HEK293 (cell line): ENCODE data around the gene SNAP47.

ENCODE experiments used
- CTCF ChIA-PET: fragments of 350-600 bp; formaldehyde crosslinking; extraction: SDS; loops from one replicate; lab custom pipeline; 2021; ENCODE audit warnings: antibody characterized with exemption; lab: Yijun Ruan, JAX
- POLR2A ChIA-PET: fragments of 300-600 bp; formaldehyde crosslinking; extraction: SDS; loops from one replicate; lab custom pipeline; 2020; ENCODE audit warnings: antibody characterized with exemption, inconsistent platforms; lab: Yijun Ruan, JAX
- H3K27ac ChIP-seq: fragments of 200-500 bp; sonication (Bioruptor generic); 2 replicates; pipeline ENCODE4 v1.5.1; 2014; ENCODE audit warnings: low read depth, low read length, control low read depth, inconsistent platforms; ENCODE audit errors: extremely low read depth
- H3K36me3 ChIP-seq, 2 experiments: fragments of 200-500 bp in 1 of 2; sonication (Bioruptor generic) in 1 of 2; 1 replicate in 1 of 2; 2 replicates in 1 of 2; pipeline ENCODE4 v1.5.1; 2014 to 2017; ENCODE audit warnings: inconsistent platforms in 2 of 2, low read length in 2 of 2; ENCODE audit not compliant: control insufficient read depth in 2 of 2, insufficient read depth in 1 of 2
- H3K4me1 ChIP-seq: fragments of 200-500 bp; sonication (Bioruptor generic); 2 replicates; pipeline ENCODE4 v1.5.1; 2014; ENCODE audit warnings: mild to moderate bottlenecking, low read length, inconsistent platforms; ENCODE audit not compliant: control insufficient read depth, insufficient read depth
- H3K4me3 ChIP-seq: 2 replicates; pipeline ENCODE4 v1.5.1; 2011; ENCODE audit warnings: low read depth, mild to moderate bottlenecking, control low read depth, low read length, moderate library complexity
- H3K9me3 ChIP-seq: fragments of 200-500 bp; sonication (Bioruptor generic); 2 replicates; pipeline ENCODE4 v1.5.1; 2014; ENCODE audit warnings: low read depth, low read length, inconsistent platforms; ENCODE audit not compliant: control insufficient read depth, insufficient read depth
- BCL11A ChIP-seq: fragments of 450-650 bp; formaldehyde crosslinking; IDR thresholded peaks from 2 replicates; pipeline ENCODE4 v1.5.1; 2016; ENCODE audit warnings: low read depth, missing biosample characterization, missing genetic modification characterization
- INSM2 ChIP-seq: fragments of 450-650 bp; formaldehyde crosslinking; IDR thresholded peaks from 2 replicates; pipeline ENCODE4 v1.5.1; 2016; ENCODE audit warnings: missing biosample characterization, missing genetic modification characterization
- KLF7 ChIP-seq: fragments of 450-650 bp; formaldehyde crosslinking; IDR thresholded peaks from 2 replicates; pipeline ENCODE4 v1.5.1; 2016; ENCODE audit warnings: missing biosample characterization, missing genetic modification characterization, borderline replicate concordance
- PRDM2 ChIP-seq: fragments of 450-650 bp; formaldehyde crosslinking; IDR thresholded peaks from 2 replicates; pipeline ENCODE4 v1.5.1; 2016; ENCODE audit warnings: missing biosample characterization, missing genetic modification characterization, borderline replicate concordance
- YY1 ChIP-seq: fragments of 450-650 bp; formaldehyde crosslinking; IDR thresholded peaks from 2 replicates; pipeline ENCODE4 v1.5.1; 2018; ENCODE audit warnings: missing biosample characterization, missing genetic modification characterization
- ZIC2 ChIP-seq: fragments of 450-650 bp; formaldehyde crosslinking; IDR thresholded peaks from 2 replicates; pipeline ENCODE4 v1.5.1; 2016; ENCODE audit warnings: missing biosample characterization, missing genetic modification characterization
- ZNF426 ChIP-seq: fragments of 450-650 bp; formaldehyde crosslinking; IDR thresholded peaks from 2 replicates; pipeline ENCODE4 v1.5.1; 2017; ENCODE audit warnings: missing biosample characterization, missing genetic modification characterization, mild to moderate bottlenecking, inconsistent platforms, moderate library complexity
- ZNF514 ChIP-seq: fragments of 450-650 bp; formaldehyde crosslinking; IDR thresholded peaks from 2 replicates; pipeline ENCODE4 v1.5.1; 2016; ENCODE audit warnings: missing biosample characterization, missing genetic modification characterization
- ZNF560 ChIP-seq: fragments of 450-650 bp; formaldehyde crosslinking; IDR thresholded peaks from 2 replicates; pipeline ENCODE4 v1.5.1; 2017; ENCODE audit warnings: missing biosample characterization, missing genetic modification characterization, borderline replicate concordance
- TF ChIP-seq, protein P1 (sequence below): fragments of 450-650 bp; formaldehyde crosslinking; IDR thresholded peaks from 2 replicates; pipeline ENCODE4 v1.5.1; 2016; ENCODE audit warnings: missing biosample characterization, missing genetic modification characterization
- TF ChIP-seq, protein P2 (sequence below): fragments of 450-650 bp; formaldehyde crosslinking; IDR thresholded peaks from 2 replicates; pipeline ENCODE4 v1.5.1; 2016; ENCODE audit warnings: missing biosample characterization, missing genetic modification characterization
- TF ChIP-seq, protein P3 (sequence below): fragments of 450-650 bp; formaldehyde crosslinking; conservative IDR thresholded peaks from 2 replicates; pipeline ENCODE4 v1.5.1; 2016; ENCODE audit warnings: low read depth, missing biosample characterization, missing genetic modification characterization

Gene SNAP47

DNA sequence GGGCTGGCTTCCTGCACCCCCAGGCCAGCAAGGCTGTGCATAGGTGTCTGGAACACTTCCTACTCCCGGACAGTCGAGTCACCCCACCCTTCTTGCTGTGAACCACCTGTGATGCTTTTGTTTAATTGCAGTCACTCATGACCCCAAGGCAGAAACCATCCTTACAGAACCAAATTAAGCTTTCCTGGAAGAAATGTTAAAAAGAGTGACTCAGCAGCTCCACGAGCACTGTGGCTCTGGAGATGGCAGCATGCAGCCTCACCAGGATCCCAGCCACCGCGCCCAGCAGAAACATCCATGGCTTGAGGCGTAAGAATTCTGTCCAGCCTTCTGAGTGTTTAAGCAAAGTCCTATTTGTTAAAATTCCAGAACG lies 28.8 kb downstream of the SNAP47 start:
- H3K4me1 ChIP-seq = peaks cover 5% of the 10 kb centered on the region
- H3K27ac ChIP-seq = no peak overlapping the region
- POLR2A ChIA-PET = no interaction called here
- H3K36me3 ChIP-seq = peaks cover 31 to 94% of the 10 kb centered on the region in 2 experiments
- H3K9me3 ChIP-seq = no peaks in the 10 kb centered on the region
- no peak overlapping the region for H3K4me3 ChIP-seq
- TF ChIP-seq BCL11A (tag by site-specific recombination) = no peak
- TF ChIP-seq, protein P1, sequence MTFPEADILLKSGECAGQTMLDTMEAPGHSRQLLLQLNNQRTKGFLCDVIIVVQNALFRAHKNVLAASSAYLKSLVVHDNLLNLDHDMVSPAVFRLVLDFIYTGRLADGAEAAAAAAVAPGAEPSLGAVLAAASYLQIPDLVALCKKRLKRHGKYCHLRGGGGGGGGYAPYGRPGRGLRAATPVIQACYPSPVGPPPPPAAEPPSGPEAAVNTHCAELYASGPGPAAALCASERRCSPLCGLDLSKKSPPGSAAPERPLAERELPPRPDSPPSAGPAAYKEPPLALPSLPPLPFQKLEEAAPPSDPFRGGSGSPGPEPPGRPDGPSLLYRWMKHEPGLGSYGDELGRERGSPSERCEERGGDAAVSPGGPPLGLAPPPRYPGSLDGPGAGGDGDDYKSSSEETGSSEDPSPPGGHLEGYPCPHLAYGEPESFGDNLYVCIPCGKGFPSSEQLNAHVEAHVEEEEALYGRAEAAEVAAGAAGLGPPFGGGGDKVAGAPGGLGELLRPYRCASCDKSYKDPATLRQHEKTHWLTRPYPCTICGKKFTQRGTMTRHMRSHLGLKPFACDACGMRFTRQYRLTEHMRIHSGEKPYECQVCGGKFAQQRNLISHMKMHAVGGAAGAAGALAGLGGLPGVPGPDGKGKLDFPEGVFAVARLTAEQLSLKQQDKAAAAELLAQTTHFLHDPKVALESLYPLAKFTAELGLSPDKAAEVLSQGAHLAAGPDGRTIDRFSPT = no peak
- TF ChIP-seq INSM2 (tag by site-specific recombination) = no peak
- peak; percentile 69 for TF ChIP-seq ZIC2
- no peak for TF ChIP-seq YY1
- TF ChIP-seq, protein P2, sequence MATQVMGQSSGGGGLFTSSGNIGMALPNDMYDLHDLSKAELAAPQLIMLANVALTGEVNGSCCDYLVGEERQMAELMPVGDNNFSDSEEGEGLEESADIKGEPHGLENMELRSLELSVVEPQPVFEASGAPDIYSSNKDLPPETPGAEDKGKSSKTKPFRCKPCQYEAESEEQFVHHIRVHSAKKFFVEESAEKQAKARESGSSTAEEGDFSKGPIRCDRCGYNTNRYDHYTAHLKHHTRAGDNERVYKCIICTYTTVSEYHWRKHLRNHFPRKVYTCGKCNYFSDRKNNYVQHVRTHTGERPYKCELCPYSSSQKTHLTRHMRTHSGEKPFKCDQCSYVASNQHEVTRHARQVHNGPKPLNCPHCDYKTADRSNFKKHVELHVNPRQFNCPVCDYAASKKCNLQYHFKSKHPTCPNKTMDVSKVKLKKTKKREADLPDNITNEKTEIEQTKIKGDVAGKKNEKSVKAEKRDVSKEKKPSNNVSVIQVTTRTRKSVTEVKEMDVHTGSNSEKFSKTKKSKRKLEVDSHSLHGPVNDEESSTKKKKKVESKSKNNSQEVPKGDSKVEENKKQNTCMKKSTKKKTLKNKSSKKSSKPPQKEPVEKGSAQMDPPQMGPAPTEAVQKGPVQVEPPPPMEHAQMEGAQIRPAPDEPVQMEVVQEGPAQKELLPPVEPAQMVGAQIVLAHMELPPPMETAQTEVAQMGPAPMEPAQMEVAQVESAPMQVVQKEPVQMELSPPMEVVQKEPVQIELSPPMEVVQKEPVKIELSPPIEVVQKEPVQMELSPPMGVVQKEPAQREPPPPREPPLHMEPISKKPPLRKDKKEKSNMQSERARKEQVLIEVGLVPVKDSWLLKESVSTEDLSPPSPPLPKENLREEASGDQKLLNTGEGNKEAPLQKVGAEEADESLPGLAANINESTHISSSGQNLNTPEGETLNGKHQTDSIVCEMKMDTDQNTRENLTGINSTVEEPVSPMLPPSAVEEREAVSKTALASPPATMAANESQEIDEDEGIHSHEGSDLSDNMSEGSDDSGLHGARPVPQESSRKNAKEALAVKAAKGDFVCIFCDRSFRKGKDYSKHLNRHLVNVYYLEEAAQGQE (tag by site-specific recombination) = peak; percentile 46; the same call in 1 of the 2 replicates
- CTCF ChIA-PET = interaction anchor here (0.6 to 3.9 kb wide), 7 partner anchors 9 to 1536 kb away, joined by 3 to 42 read pairs (median 5); partner anchors contain the start of gene WNT9A

DNA sequence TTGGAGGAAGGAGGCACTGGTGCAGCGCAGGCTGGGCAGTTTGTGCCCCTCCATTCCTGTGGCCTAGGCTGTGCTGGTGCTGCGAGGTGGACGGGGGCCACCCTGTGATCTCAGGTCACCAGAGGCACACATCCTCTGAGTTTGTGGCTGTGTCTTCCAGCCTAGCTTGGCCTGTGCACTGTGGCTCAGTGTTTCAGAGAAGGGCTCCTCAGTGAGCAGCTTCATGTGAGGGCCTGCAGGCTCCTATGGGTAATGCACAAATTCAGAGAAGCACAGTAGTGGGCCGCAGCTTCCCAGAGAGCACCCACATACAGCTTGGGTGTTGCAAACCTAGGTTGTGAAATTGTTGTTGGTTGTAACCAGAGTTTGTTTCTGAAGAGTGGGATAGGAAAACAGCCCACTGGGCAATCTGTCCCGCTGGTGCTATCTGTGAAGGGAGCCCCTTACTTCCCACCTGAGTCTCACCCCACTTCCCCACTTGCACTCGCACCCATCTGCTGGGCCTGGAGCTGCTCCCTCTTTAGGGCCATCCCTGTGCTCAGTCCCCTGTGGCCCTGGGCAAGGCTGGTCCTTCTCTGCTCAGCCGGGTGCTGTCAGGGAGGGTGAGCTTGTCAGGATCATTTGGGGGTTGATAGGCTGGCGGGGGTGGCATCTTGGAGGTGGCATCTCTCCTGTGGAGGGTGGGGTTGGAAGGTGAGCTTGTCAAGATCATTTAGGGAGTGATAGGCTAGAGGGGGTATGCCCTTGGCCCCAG lies 30.2 kb downstream of the SNAP47 start:
- ChIA-PET POLR2A (interaction anchor here (0.8 kb wide), 1 partner anchor 182 kb away, joined by 3 read pairs; the partner anchor contains the start of gene WNT9A), CTCF (interaction anchor here (0.6 to 3.7 kb wide), 5 partner anchors 15 to 365 kb away, joined by 3 to 36 read pairs (median 6); partner anchors contain the start of gene WNT9A)
- no peak overlapping the region for H3K27ac ChIP-seq
- peaks cover 5% of the 10 kb centered on the region for H3K4me1 ChIP-seq
- H3K9me3 ChIP-seq = no peaks in the 10 kb centered on the region
- no peak overlapping the region for H3K4me3 ChIP-seq
- peaks cover 23 to 94% of the 10 kb centered on the region in 2 experiments for H3K36me3 ChIP-seq
- TF ChIP-seq ZNF560 (tag by site-specific recombination) (no peak), KLF7 (no peak), ZNF426 (tag by site-specific recombination) (no peak), PRDM2 (tag by site-specific recombination) (no peak), ZNF514 (tag by site-specific recombination) (no peak)
- TF ChIP-seq, protein P3, sequence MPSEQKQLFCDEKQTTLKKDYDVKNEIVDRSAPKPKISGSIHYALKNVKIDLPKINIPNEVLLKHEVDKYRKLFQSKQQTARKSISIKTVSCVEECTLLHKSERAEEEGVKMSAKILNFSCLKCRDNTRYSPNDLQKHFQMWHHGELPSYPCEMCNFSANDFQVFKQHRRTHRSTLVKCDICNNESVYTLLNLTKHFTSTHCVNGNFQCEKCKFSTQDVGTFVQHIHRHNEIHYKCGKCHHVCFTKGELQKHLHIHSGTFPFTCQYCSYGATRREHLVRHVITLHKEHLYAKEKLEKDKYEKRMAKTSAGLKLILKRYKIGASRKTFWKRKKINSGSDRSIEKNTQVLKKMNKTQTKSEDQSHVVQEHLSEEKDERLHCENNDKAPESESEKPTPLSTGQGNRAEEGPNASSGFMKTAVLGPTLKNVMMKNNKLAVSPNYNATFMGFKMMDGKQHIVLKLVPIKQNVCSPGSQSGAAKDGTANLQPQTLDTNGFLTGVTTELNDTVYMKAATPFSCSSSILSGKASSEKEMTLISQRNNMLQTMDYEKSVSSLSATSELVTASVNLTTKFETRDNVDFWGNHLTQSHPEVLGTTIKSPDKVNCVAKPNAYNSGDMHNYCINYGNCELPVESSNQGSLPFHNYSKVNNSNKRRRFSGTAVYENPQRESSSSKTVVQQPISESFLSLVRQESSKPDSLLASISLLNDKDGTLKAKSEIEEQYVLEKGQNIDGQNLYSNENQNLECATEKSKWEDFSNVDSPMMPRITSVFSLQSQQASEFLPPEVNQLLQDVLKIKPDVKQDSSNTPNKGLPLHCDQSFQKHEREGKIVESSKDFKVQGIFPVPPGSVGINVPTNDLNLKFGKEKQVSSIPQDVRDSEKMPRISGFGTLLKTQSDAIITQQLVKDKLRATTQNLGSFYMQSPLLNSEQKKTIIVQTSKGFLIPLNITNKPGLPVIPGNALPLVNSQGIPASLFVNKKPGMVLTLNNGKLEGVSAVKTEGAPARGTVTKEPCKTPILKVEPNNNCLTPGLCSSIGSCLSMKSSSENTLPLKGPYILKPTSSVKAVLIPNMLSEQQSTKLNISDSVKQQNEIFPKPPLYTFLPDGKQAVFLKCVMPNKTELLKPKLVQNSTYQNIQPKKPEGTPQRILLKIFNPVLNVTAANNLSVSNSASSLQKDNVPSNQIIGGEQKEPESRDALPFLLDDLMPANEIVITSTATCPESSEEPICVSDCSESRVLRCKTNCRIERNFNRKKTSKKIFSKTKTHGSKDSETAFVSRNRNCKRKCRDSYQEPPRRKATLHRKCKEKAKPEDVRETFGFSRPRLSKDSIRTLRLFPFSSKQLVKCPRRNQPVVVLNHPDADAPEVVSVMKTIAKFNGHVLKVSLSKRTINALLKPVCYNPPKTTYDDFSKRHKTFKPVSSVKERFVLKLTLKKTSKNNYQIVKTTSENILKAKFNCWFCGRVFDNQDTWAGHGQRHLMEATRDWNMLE (tag by site-specific recombination) = no peak
